ENCODE results near the gene TRMT13. TPM values are rescaled to one million over a fixed set of nuclear protein-coding genes. Genes with fewer than 3 reads are reported as not detected.

The TRMT13 gene
- total and polyA plus RNA-seq, 12 donors, result 0.72 to 19.7 (median 14.4) TPM

GRCh38 chr1:100109554-100110066 is 23.4 kb upstream of the TRMT13 start:
- intact Hi-C loops (cut with DNase I), result no loop called here
- DNase-seq, result no peak
- Histone ChIP-seq H3K27ac (no peak overlapping the region), H3K36me3 (replicated peaks in 1 of 2) (no peaks in the 10 kb centered on the region), H3K27me3 (no peaks in the 10 kb centered on the region), H3K4me1 (replicated peaks in 1 of 2) (no peaks in the 10 kb centered on the region), H3K4me3 (no peak overlapping the region), H3K9me3 (replicated peaks in 1 of 3) (no peaks in the 10 kb centered on the region)
- no peak for TF ChIP-seq POLR2A (IDR thresholded peaks at IDR 0.05)
- no peak for TF ChIP-seq CTCF (IDR thresholded peaks at IDR 0.05)

GRCh38 chr1:100115524-100115923 is 17.4 kb upstream of the TRMT13 start:
- H3K36me3 ChIP-seq (replicated peaks in 1 of 2), result no peaks in the 10 kb centered on the region
- no peaks in the 10 kb centered on the region for H3K4me1 ChIP-seq (replicated peaks in 1 of 2)
- H3K4me3 ChIP-seq, result no peak overlapping the region
- no peak for DNase-seq
- H3K27me3 ChIP-seq, result no peaks in the 10 kb centered on the region
- intact Hi-C loops (cut with DNase I), result no loop called here
- TF ChIP-seq CTCF (IDR thresholded peaks at IDR 0.05) (no peak), POLR2A (IDR thresholded peaks at IDR 0.05) (no peak)
- no peaks in the 10 kb centered on the region for H3K9me3 ChIP-seq (replicated peaks in 1 of 3)
- H3K27ac ChIP-seq, result no peak overlapping the region
- WGBS, 4 donors, result 96 to 98% (median 97%) methylated on average over 4 of the region's 4 CpGs

- 83 to 97% (median 86%) methylated on average over 1 of the region's 1 CpG for WGBS, 4 donors
- Histone ChIP-seq H3K9me3 (replicated peaks in 1 of 3) (no peaks in the 10 kb centered on the region), H3K27ac (no peak overlapping the region), H3K36me3 (replicated peaks in 1 of 2) (no peaks in the 10 kb centered on the region), H3K4me1 (replicated peaks in 1 of 2) (no peaks in the 10 kb centered on the region), H3K4me3 (no peak overlapping the region), H3K27me3 (no peaks in the 10 kb centered on the region)
- intact Hi-C loops (cut with DNase I), result no loop called here
- DNase-seq, result no peak
- no peak for TF ChIP-seq CTCF (IDR thresholded peaks at IDR 0.05)
- TF ChIP-seq POLR2A (IDR thresholded peaks at IDR 0.05), result no peak
These were observed 10.8 kb upstream of the TRMT13 start for GRCh38 chr1:100122177-100122576.

- Histone ChIP-seq H3K4me1 (replicated peaks in 1 of 2) (peaks cover 10 to 12% of the 10 kb centered on the region in 2 donors), H3K36me3 (replicated peaks in 1 of 2) (no peaks in the 10 kb centered on the region), H3K9me3 (replicated peaks in 1 of 3) (no peaks in the 10 kb centered on the region), H3K27me3 (no peaks in the 10 kb centered on the region), H3K27ac (no peak overlapping the region), H3K4me3 (no peak overlapping the region)
- no peak for DNase-seq
- 72 to 82% (median 77%) methylated on average over 1 of the region's 1 CpG for WGBS, 4 donors
- intact Hi-C loops (cut with DNase I), result no loop called here
- TF ChIP-seq POLR2A (IDR thresholded peaks at IDR 0.05) (no peak), CTCF (IDR thresholded peaks at IDR 0.05) (no peak)
These were observed 5.7 kb upstream of the TRMT13 start for GRCh38 chr1:100127226-100127625.

Measured in adrenal gland (tissue), 12 donors.